Measurements from ENCODE around the gene LAIR2.
"Not testable (repeated sequence)": the region's sequence is repeated elsewhere in the genome, so short reads cannot be mapped to it uniquely, and the experiment has no call there.

LAIR2 gene

GRCh38 chr19:54495284-54495683, 7.3 kb upstream of the LAIR2 start:
- DNase-seq = not testable (repeated sequence)

GRCh38 chr19:54497747-54498450, 4.7 kb upstream of the LAIR2 start:
- DNase-seq = not testable (repeated sequence)

- not testable (repeated sequence) for DNase-seq
Observed at GRCh38 chr19:54498451-54498772, 4.2 kb upstream of the LAIR2 start.

- DNase-seq = not testable (repeated sequence)
Observed at GRCh38 chr19:54505542-54505941, 2.9 kb downstream of the LAIR2 start.

GRCh38 chr19:54506079-54506478, 3.4 kb downstream of the LAIR2 start:
- no peak for DNase-seq

- DNase-seq = not testable (repeated sequence)
Observed at GRCh38 chr19:54507038-54507717, 4.5 kb downstream of the LAIR2 start.

GRCh38 chr19:54507824-54508223, 5.2 kb downstream of the LAIR2 start:
- DNase-seq = no peak

- not testable (repeated sequence) for DNase-seq
Observed at GRCh38 chr19:54508487-54508886, 5.9 kb downstream of the LAIR2 start.

- not testable (repeated sequence) for DNase-seq
Observed at GRCh38 chr19:54509200-54509940, 6.7 kb downstream of the LAIR2 start.

- no peak for DNase-seq
Observed at GRCh38 chr19:54515156-54515555, 12.5 kb downstream of the LAIR2 start.

- peak; percentile 15 for DNase-seq
Observed at GRCh38 chr19:54517483-54517882, 14.9 kb downstream of the LAIR2 start.

- no peak for DNase-seq
Observed at GRCh38 chr19:54518844-54519243, 16.2 kb downstream of the LAIR2 start.

GRCh38 chr19:54521022-54521859, 18.6 kb downstream of the LAIR2 start:
- DNase-seq = no peak

GRCh38 chr19:54521860-54522513, 19.4 kb downstream of the LAIR2 start:
- no peak for DNase-seq

- DNase-seq = no peak
Observed at GRCh38 chr19:54523403-54523802, 20.8 kb downstream of the LAIR2 start.

- DNase-seq = no peak
Observed at GRCh38 chr19:54525636-54526035, 23.0 kb downstream of the LAIR2 start.

- DNase-seq = no peak
Observed at GRCh38 chr19:54526972-54527371, 24.3 kb downstream of the LAIR2 start.

- no peak for DNase-seq
Observed at GRCh38 chr19:54530866-54531265, 28.2 kb downstream of the LAIR2 start.

GRCh38 chr19:54532528-54532927, 29.9 kb downstream of the LAIR2 start:
- DNase-seq = no peak

GRCh38 chr19:54533476-54533875, 30.8 kb downstream of the LAIR2 start:
- no peak for DNase-seq

GRCh38 chr19:54534156-54534555, 31.5 kb downstream of the LAIR2 start:
- DNase-seq = no peak

GRCh38 chr19:54535601-54536000, 33.0 kb downstream of the LAIR2 start:
- DNase-seq = no peak

Measured in NCI-H2107 (cell line).